ENCODE data around the gene REN. TPM values are rescaled to one million over a fixed set of nuclear protein-coding genes. Genes with fewer than 3 reads are reported as not detected.

REN gene
- total and polyA plus RNA-seq, 9 of the 15 experiments (the other 6 are each of a cell fraction or from before 2014, with no cell fraction given): 1.7 to 9.9 (median 3.1) TPM

DNA sequence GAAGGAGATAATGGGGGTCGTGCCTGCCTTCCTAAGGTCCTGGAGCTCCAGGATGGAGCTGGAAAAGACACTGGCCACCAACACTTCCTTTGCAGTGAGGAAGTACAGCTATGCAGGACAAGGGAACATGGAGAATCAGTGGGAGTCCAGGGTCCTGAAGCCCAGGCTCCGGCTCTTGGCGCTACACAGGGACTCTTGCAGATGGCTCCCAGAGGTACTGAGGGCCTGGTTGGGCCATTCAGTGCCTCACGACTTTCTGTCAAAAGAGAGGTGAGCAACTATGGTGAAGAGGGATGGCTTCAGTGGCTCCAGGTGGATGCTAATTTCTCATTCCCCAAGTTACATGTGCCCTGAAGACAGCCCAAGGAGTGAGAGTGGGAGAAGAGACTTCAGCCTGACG lies 12.5 kb downstream of the REN start:
- DNase-seq (ENCODE audit: extremely low read depth in 1 of 4, low spot score in 3 of 4): no peak
- ATAC-seq: no peak
- Histone ChIP-seq H3K4me3 (no peak overlapping the region), H2AFZ (ENCODE audit: low read depth, low read length) (no peak overlapping the region), H3K4me1 (replicated peaks in 1 of 2; ENCODE audit: control insufficient read depth in 2 of 2, insufficient read depth in 2 of 2, low read length in 2 of 2) (peaks cover 0 to 21% of the 10 kb centered on the region in 2 experiments; a peak in 2 of 5 replicates), H3K27ac (ENCODE audit: extremely low read depth, low read depth, low read length) (no peak overlapping the region), H3K9ac (ENCODE audit: insufficient read depth in 1 of 2, low read depth in 2 of 2, low read length in 2 of 2) (no peak overlapping the region), H3K27me3 (ENCODE audit: control insufficient read depth in 2 of 2, insufficient read depth in 2 of 2, low read length in 2 of 2) (peaks cover 13 to 68% of the 10 kb centered on the region in 2 experiments), H4K20me1 (replicated peaks; ENCODE audit: control insufficient read depth, insufficient read depth, low read length) (peaks cover 10% of the 10 kb centered on the region), H3K4me2 (ENCODE audit: insufficient read depth, low read length) (no peak overlapping the region), H3K36me3 (ENCODE audit: control insufficient read depth, insufficient read depth, low read length) (no peaks in the 10 kb centered on the region), H3K9me1 (ENCODE audit: control insufficient read depth, insufficient read depth, low read length) (peaks cover 3% of the 10 kb centered on the region), H3K79me2 (ENCODE audit: control insufficient read depth, insufficient read depth, low read length) (no peaks in the 10 kb centered on the region), H3K9me3 (replicated peaks; ENCODE audit: control insufficient read depth, insufficient read depth, low read depth, low read length) (no peaks in the 10 kb centered on the region)
- intact Hi-C loops (cut with micrococcal nuclease) (no loop called here), in situ Hi-C loops (cut with MboI) (no loop called here)
- no peak for FAIRE-seq
- no TSS peak for BruUV-seq (replicated peaks)
- WGBS (ENCODE audit: insufficient coverage, low coverage, missing lambda C conversion rate): 8% methylated on average over 5 of the region's 5 CpGs
- POLR2A ChIA-PET: interaction anchor here (0.6 to 0.8 kb wide), 2 partner anchors 22 to 164 kb away, joined by 3 read pairs; no protein-coding TSS in a partner anchor
- CTCF ChIA-PET (ENCODE audit: low intra/inter-chr PET ratio): interaction anchor here (0.7 kb wide), 1 partner anchor 602 kb away, joined by 3 read pairs; no protein-coding TSS in a partner anchor
- TF ChIP-seq RB1 (IDR thresholded peaks at IDR 0.05; ENCODE audit: low read depth) (no peak), ZNF668 (CRISPR knock-in tag; IDR thresholded peaks at IDR 0.05) (no peak), SAFB (IDR thresholded peaks at IDR 0.05; ENCODE audit: borderline replicate concordance, low read depth, low read length) (no peak)

DNA sequence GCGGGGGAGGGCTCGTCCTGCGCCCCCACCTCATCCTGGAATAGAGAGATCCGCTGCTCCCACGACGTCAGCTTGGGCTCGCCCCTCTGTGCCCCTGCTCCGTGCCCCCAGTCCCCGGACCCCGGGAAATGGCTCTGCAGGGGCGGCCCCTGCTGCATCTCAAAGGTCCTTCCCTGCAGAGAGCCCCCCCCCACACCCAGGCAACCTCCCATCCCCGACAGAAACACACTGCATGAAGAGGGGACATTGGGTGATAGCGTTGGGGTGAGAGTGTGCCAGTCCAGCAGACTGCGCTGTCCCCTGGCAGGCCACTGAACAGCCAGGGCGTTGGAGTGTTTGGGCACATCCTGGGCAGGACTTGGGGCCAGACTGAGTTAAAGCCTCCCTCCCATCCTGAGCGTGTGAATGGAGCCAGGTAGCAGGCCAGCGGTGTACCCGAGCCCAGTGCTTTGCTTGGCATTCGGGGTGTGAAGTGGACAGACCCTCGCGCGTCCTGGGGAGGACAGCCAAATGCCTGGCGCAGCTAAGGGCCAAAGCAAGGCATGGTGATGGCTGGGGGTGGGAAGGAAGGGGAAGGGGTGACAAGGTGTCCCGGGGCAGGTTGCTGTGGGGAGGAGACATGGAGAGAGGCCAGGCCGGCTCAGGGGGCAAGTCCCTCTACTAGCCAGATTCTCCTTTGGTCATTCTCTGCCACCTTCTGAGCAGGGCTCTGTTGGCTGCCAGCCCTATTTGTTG lies 13.7 kb downstream of the REN start:
- BruUV-seq (replicated peaks): no TSS peak
- Histone ChIP-seq H3K27ac (ENCODE audit: extremely low read depth, low read depth, low read length) (no peak overlapping the region), H3K9me3 (replicated peaks; ENCODE audit: control insufficient read depth, insufficient read depth, low read depth, low read length) (no peaks in the 10 kb centered on the region), H3K27me3 (ENCODE audit: control insufficient read depth in 2 of 2, insufficient read depth in 2 of 2, low read length in 2 of 2) (peaks cover 13 to 72% of the 10 kb centered on the region in 2 experiments), H3K9ac (ENCODE audit: insufficient read depth in 1 of 2, low read depth in 2 of 2, low read length in 2 of 2) (0 out of 4 replicates have a peak overlapping the region, but pooled peaks of 1 of the 2 experiments have one; percentile 20), H3K4me3 (peak overlapping the region; percentile 26), H3K36me3 (ENCODE audit: control insufficient read depth, insufficient read depth, low read length) (no peaks in the 10 kb centered on the region), H3K9me1 (ENCODE audit: control insufficient read depth, insufficient read depth, low read length) (peaks cover 3% of the 10 kb centered on the region), H2AFZ (ENCODE audit: low read depth, low read length) (no peak overlapping the region), H3K79me2 (ENCODE audit: control insufficient read depth, insufficient read depth, low read length) (no peaks in the 10 kb centered on the region), H3K4me2 (ENCODE audit: insufficient read depth, low read length) (peak overlapping the region; percentile 17; the same call in 1 of the 2 replicates), H4K20me1 (replicated peaks; ENCODE audit: control insufficient read depth, insufficient read depth, low read length) (peaks cover 14% of the 10 kb centered on the region), H3K4me1 (replicated peaks in 1 of 2; ENCODE audit: control insufficient read depth in 2 of 2, insufficient read depth in 2 of 2, low read length in 2 of 2) (peaks cover 0 to 21% of the 10 kb centered on the region in 2 experiments; a peak in 2 of 5 replicates)
- ChIA-PET POLR2A (no interaction called here), CTCF (ENCODE audit: low intra/inter-chr PET ratio) (no interaction called here)
- in situ Hi-C loops (cut with MboI) (no loop called here), intact Hi-C loops (cut with micrococcal nuclease) (no loop called here)
- TF ChIP-seq, protein P1, sequence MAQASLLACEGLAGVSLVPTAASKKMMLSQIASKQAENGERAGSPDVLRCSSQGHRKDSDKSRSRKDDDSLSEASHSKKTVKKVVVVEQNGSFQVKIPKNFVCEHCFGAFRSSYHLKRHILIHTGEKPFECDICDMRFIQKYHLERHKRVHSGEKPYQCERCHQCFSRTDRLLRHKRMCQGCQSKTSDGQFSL (CRISPR knock-in tag; IDR thresholded peaks at IDR 0.05): peak; percentile 81; the same call in 1 of the 2 replicates
- TF ChIP-seq, protein P1 (tag; IDR thresholded peaks at IDR 0.05): no peak
- TF ChIP-seq, protein P2, sequence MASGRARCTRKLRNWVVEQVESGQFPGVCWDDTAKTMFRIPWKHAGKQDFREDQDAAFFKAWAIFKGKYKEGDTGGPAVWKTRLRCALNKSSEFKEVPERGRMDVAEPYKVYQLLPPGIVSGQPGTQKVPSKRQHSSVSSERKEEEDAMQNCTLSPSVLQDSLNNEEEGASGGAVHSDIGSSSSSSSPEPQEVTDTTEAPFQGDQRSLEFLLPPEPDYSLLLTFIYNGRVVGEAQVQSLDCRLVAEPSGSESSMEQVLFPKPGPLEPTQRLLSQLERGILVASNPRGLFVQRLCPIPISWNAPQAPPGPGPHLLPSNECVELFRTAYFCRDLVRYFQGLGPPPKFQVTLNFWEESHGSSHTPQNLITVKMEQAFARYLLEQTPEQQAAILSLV (tag; IDR thresholded peaks at IDR 0.05): no peak
- WGBS (ENCODE audit: insufficient coverage, low coverage, missing lambda C conversion rate): 55% methylated on average over 15 of the region's 25 CpGs
- DNase-seq (ENCODE audit: extremely low read depth in 1 of 4, low spot score in 3 of 4): no peak
- no peak for FAIRE-seq
- ATAC-seq: no peak

Data from K562 (cell line).